ENCODE data around the gene RPS6KA2. TPM values are rescaled to one million over a fixed set of nuclear protein-coding genes. Genes with fewer than 3 reads are reported as not detected.

RPS6KA2 gene
- total RNA-seq, 1 experiment from 2014 or later = 4.1 TPM

DNA sequence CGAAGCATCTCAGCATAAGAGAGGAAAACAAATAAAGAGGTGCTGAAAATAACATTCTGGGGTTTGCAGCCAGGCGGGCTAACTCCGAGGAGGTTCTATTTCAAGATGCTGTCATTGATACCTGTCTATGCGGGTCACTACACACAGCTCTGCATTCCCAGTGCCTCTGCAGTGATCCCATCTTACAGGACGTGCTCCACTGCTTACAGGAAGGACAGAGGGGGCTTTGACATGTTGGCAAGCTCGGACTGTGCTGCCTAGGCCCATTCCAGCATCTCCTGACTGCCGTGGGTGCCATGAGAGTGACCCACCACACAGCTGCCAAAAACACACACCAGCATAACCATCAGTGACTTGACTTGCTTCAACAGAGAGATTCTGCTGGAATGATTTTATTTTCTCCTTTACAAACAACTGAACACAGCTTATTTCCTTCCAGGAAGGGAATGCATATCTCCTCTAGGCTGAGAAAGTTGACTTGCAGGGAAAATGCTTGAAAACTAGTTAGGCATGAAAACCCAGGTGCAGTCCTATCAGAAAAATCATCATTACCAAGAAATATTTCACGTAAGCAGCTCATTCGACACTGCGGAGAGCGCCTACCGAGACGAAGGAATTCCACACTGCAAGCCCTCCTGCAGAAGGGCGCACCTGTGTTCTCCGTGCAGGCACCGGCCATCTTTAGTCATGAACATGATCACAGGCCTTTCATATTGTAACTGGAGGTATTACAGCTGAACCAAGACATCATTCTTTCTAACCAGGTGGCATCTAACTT lies 103.1 kb downstream of the RPS6KA2 start:
- CTCF ChIA-PET = no interaction called here
- no TSS peak for BruUV-seq (replicated peaks)

DNA sequence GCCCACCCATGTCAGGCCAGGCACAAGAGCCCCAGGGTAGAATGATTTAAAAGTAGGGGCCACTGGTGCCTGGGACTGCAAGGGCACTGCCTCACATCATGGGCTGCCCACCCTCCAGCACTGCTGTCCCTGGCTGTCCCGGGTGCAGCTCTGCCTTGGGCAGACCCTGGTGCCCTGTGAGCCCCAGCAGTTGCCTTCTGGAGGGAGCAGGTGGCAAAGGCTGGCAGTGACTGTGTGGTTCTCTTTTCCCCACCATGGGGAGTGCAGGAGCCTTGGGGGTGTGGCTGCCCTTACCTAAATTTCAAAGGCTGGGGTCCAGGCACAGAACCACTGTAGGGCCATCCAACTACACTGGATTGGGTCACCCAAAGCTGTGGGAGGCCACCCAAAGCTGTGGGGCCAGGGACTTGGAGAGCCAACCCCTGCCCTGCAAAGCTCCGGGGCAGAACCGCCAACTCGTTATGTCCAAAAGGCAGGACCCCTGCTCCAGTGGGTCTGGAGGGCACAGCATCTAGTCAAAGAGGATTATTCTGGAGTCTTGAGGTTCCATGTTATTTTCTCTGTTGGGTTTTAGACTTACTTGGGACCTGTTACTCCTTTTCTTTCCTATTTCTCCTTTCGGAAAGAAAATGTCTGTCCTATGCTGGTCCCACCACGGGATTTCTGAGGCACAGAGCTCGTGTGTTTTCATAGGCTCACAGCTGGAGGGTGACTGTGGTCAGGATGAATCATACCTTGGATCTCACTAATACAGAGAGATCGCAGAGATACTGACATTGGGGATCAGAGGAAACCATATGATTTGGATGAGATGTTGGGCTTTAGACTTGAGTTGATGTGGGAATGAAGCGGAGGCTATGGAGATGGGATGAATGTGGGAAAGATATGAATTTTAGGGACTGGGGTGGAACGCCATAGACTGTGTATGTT lies 105.9 kb downstream of the RPS6KA2 start:
- H3K36me3 ChIP-seq (ENCODE audit: control insufficient read depth, insufficient read depth, low read length) = no peaks in the 10 kb centered on the region
- ChIA-PET CTCF (no interaction called here), POLR2A (no interaction called here)
- in situ Hi-C loops (cut with HindIII; ENCODE audit: low pct_unique_long_range_greater_than_20kb, low sequenced_read_pairs) (no loop called here), intact Hi-C loops (cut with micrococcal nuclease; ENCODE audit: unreplicated experiment) (no loop called here)
- no peaks in the 10 kb centered on the region for H3K27me3 ChIP-seq (ENCODE audit: control insufficient read depth, insufficient read depth, low read length)
- H3K9me3 ChIP-seq (ENCODE audit: control insufficient read depth, insufficient read depth, low read depth, low read length) = no peaks in the 10 kb centered on the region; the same call in 1 of the 2 replicates
- no TSS peak for BruUV-seq (replicated peaks)
- no peak for DNase-seq (ENCODE audit: low read depth, low spot score)
- H3K4me1 ChIP-seq (ENCODE audit: control insufficient read depth, insufficient read depth, low read length) = no peaks in the 10 kb centered on the region
- TF ChIP-seq, protein P1, sequence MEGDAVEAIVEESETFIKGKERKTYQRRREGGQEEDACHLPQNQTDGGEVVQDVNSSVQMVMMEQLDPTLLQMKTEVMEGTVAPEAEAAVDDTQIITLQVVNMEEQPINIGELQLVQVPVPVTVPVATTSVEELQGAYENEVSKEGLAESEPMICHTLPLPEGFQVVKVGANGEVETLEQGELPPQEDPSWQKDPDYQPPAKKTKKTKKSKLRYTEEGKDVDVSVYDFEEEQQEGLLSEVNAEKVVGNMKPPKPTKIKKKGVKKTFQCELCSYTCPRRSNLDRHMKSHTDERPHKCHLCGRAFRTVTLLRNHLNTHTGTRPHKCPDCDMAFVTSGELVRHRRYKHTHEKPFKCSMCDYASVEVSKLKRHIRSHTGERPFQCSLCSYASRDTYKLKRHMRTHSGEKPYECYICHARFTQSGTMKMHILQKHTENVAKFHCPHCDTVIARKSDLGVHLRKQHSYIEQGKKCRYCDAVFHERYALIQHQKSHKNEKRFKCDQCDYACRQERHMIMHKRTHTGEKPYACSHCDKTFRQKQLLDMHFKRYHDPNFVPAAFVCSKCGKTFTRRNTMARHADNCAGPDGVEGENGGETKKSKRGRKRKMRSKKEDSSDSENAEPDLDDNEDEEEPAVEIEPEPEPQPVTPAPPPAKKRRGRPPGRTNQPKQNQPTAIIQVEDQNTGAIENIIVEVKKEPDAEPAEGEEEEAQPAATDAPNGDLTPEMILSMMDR (IDR thresholded peaks at IDR 0.05) = no peak
- TF ChIP-seq, protein P2, sequence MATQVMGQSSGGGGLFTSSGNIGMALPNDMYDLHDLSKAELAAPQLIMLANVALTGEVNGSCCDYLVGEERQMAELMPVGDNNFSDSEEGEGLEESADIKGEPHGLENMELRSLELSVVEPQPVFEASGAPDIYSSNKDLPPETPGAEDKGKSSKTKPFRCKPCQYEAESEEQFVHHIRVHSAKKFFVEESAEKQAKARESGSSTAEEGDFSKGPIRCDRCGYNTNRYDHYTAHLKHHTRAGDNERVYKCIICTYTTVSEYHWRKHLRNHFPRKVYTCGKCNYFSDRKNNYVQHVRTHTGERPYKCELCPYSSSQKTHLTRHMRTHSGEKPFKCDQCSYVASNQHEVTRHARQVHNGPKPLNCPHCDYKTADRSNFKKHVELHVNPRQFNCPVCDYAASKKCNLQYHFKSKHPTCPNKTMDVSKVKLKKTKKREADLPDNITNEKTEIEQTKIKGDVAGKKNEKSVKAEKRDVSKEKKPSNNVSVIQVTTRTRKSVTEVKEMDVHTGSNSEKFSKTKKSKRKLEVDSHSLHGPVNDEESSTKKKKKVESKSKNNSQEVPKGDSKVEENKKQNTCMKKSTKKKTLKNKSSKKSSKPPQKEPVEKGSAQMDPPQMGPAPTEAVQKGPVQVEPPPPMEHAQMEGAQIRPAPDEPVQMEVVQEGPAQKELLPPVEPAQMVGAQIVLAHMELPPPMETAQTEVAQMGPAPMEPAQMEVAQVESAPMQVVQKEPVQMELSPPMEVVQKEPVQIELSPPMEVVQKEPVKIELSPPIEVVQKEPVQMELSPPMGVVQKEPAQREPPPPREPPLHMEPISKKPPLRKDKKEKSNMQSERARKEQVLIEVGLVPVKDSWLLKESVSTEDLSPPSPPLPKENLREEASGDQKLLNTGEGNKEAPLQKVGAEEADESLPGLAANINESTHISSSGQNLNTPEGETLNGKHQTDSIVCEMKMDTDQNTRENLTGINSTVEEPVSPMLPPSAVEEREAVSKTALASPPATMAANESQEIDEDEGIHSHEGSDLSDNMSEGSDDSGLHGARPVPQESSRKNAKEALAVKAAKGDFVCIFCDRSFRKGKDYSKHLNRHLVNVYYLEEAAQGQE (IDR thresholded peaks at IDR 0.05; ENCODE audit: insufficient read depth in 1 of 2, low read depth in 2 of 2, low read length in 1 of 2) = no peak
- TF ChIP-seq POLR2AphosphoS5 (IDR thresholded peaks at IDR 0.05; ENCODE audit: low read depth, low read length) (no peak), TCF7L2 (IDR thresholded peaks at IDR 0.05; ENCODE audit: low read depth, low read length) (no peak), SIN3A (IDR thresholded peaks at IDR 0.05; ENCODE audit: borderline replicate concordance, insufficient read depth, low read depth, low read length) (no peak)
- no peak for ATAC-seq
- H3K27ac ChIP-seq (ENCODE audit: low read length) = no peak overlapping the region
- no peak overlapping the region for H3K4me3 ChIP-seq (ENCODE audit: low read depth in 2 of 2, low read length in 2 of 2)

More for the DNA sequence above, 103.1 kb downstream of the RPS6KA2 start:
- Histone ChIP-seq H3K9me3 (ENCODE audit: control insufficient read depth, insufficient read depth, low read depth, low read length) (no peaks in the 10 kb centered on the region), H3K4me1 (ENCODE audit: control insufficient read depth, insufficient read depth, low read length) (no peaks in the 10 kb centered on the region), H3K36me3 (ENCODE audit: control insufficient read depth, insufficient read depth, low read length) (no peaks in the 10 kb centered on the region), H3K27me3 (ENCODE audit: control insufficient read depth, insufficient read depth, low read length) (no peaks in the 10 kb centered on the region), H3K27ac (ENCODE audit: low read length) (no peak overlapping the region), H3K4me3 (ENCODE audit: low read depth in 2 of 2, low read length in 2 of 2) (no peak overlapping the region)
- DNase-seq (ENCODE audit: low read depth, low spot score) (no peak), ATAC-seq (no peak)
- TF ChIP-seq, protein P2 (IDR thresholded peaks at IDR 0.05; ENCODE audit: insufficient read depth in 1 of 2, low read depth in 2 of 2, low read length in 1 of 2) = no peak
- TF ChIP-seq, protein P1 (IDR thresholded peaks at IDR 0.05) = no peak
- TF ChIP-seq SIN3A (IDR thresholded peaks at IDR 0.05; ENCODE audit: borderline replicate concordance, insufficient read depth, low read depth, low read length) = no peak
- no peak for TF ChIP-seq TCF7L2 (IDR thresholded peaks at IDR 0.05; ENCODE audit: low read depth, low read length)
- no peak for TF ChIP-seq POLR2AphosphoS5 (IDR thresholded peaks at IDR 0.05; ENCODE audit: low read depth, low read length)
- intact Hi-C loops (cut with micrococcal nuclease; ENCODE audit: unreplicated experiment) (no loop called here), in situ Hi-C loops (cut with HindIII; ENCODE audit: low pct_unique_long_range_greater_than_20kb, low sequenced_read_pairs) (no loop called here)
- POLR2A ChIA-PET = no interaction called here

Data from Panc1 (cell line).